Measurements from ENCODE around the gene P2RX6.

DNA sequence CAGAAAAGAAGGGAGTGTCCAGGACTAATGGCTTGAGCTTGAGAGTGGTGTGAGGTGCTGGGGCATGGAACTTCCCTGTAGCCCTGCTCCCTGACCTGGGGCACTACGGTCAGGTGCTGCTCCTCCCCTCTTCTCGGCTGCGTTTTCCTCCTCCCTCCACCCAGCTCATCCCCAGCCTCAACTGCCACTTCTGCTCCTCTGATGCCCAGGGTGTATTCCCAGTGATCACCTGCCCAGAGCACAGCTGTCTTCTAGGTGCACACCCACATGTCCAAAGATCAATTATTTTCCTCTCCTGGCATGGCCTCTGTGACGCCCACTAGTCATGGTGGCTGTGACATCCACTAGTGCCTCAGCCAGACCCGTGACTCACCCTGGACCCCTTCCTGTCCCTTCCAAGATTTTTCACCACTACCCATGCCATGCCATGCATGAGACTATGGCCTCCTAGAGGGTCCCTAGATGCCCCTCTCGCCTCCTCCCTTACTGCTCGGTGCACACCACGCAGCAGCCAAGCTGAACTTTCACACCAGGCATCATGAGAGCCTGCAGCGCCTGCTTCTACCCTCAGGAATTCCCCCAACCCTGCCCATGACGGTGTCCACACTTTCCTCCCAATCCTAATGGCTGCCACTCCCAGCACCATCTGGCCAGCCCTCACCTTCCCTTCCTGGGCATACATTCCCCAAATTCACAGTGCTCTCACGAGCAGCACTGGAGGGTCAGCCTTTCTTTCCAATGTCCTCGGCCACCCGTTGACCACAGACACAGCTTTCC lies 1.9 kb downstream of the P2RX6 start:
- TF ChIP-seq, protein P1, sequence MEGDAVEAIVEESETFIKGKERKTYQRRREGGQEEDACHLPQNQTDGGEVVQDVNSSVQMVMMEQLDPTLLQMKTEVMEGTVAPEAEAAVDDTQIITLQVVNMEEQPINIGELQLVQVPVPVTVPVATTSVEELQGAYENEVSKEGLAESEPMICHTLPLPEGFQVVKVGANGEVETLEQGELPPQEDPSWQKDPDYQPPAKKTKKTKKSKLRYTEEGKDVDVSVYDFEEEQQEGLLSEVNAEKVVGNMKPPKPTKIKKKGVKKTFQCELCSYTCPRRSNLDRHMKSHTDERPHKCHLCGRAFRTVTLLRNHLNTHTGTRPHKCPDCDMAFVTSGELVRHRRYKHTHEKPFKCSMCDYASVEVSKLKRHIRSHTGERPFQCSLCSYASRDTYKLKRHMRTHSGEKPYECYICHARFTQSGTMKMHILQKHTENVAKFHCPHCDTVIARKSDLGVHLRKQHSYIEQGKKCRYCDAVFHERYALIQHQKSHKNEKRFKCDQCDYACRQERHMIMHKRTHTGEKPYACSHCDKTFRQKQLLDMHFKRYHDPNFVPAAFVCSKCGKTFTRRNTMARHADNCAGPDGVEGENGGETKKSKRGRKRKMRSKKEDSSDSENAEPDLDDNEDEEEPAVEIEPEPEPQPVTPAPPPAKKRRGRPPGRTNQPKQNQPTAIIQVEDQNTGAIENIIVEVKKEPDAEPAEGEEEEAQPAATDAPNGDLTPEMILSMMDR (optimal IDR thresholded peaks at IDR 0.05 in 1 of 3, IDR thresholded peaks at IDR 0.05 in 1 of 3, conservative IDR thresholded peaks at IDR 0.05 in 1 of 3; ENCODE audit: extremely low read depth in 1 of 3, insufficient read depth in 2 of 3, low read length in 3 of 3): no peak
- TF ChIP-seq EZH2 (IDR thresholded peaks at IDR 0.05; ENCODE audit: low read length): no peak
